ENCODE data around the gene MCF2L2.

MCF2L2 gene

GRCh38 chr3:183210341-183210740 lies 218.1 kb downstream of the MCF2L2 start:
- ChIA-PET CTCF (no interaction called here), POLR2A (no interaction called here)
- TF ChIP-seq CTCF (IDR thresholded peaks at IDR 0.05; ENCODE audit: control extremely low read depth, extremely low read depth, low read depth, missing control alignments), result no peak
- no peak for DNase-seq (ENCODE audit: extremely low spot score)

GRCh38 chr3:183208800-183209199 lies 219.6 kb downstream of the MCF2L2 start:
- POLR2A ChIA-PET, result no interaction called here
- CTCF ChIA-PET, result interaction anchor here (2.1 to 2.2 kb wide), 2 partner anchors 24 to 87 kb away, joined by 8 to 10 read pairs; no protein-coding TSS in a partner anchor
- no peak for TF ChIP-seq CTCF (IDR thresholded peaks at IDR 0.05; ENCODE audit: control extremely low read depth, extremely low read depth, low read depth, missing control alignments)
- DNase-seq (ENCODE audit: extremely low spot score), result no peak

DNA sequence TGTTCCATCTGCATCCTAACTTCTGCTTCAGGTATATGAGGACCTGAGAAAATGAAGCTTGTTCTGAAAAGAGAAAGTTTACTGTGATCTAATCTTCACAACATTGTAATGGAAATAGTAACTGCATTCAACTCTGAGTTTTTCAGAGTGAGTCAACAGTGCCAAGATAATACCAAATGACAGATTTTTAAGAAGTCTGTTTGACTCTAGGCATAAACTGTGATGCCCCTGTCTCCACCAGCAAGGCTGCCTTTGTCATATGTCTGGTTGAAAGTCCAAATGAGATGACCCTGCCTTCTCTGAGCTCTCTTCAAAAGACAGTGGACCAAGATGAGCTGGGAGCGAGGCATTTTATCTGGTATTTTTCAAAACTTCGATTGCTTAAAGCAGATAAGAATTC lies 220.2 kb downstream of the MCF2L2 start:
- TF ChIP-seq CTCF (IDR thresholded peaks at IDR 0.05; ENCODE audit: control extremely low read depth, extremely low read depth, low read depth, missing control alignments), result no peak
- DNase-seq (ENCODE audit: extremely low spot score), result no peak
- ChIA-PET CTCF (interaction anchor here (0.8 to 2.2 kb wide), 3 partner anchors 23 to 172 kb away, joined by 3 to 10 read pairs (median 8); no protein-coding TSS in a partner anchor), POLR2A (no interaction called here)

DNA sequence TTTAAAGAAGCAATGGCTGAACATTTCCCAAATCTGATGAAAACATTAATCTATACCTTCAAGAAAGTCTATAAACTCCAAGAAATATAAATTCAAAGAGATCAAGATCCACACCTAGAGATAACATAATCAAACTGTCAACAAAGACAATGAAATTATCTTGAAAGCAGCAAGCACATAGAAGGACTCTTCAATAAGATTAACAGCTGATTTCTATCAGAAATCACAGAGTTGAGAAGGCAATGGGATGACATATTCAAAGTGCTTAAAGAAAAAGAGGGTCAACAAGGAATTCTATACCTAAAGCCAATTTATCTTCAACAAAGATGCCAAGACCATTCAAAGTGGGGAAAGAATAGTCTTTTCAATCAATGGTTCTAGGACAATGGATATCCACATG lies 224.7 kb downstream of the MCF2L2 start:
- POLR2A ChIA-PET, result no interaction called here
- CTCF ChIA-PET, result no interaction called here
- no peak for DNase-seq (ENCODE audit: extremely low spot score)
- TF ChIP-seq CTCF (IDR thresholded peaks at IDR 0.05; ENCODE audit: control extremely low read depth, extremely low read depth, low read depth, missing control alignments), result no peak

GRCh38 chr3:183202004-183202722 lies 226.3 kb downstream of the MCF2L2 start:
- POLR2A ChIA-PET, result no interaction called here

DNA sequence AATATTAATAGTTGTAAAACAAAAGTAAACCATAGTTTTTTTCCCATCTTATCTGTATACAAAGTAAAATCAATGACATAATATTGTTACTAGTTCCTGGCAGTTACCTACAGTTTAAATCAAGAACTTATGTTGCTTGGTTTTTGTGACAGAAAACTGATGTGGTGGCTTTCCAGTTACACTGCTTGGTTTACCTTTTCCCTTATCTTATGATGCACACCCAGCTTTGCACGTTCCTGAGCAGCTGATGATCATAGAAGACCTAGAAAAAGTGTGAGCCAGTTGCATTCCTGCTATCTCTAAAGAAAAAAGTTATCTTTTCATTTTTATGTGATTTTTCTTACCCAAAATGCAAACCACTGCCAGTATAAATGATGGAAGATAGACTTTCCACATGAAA lies 229.5 kb downstream of the MCF2L2 start:
- no peak for TF ChIP-seq CTCF (IDR thresholded peaks at IDR 0.05; ENCODE audit: control extremely low read depth, extremely low read depth, low read depth, missing control alignments)
- POLR2A ChIA-PET, result no interaction called here
- CTCF ChIA-PET, result interaction anchor here (1.1 to 1.2 kb wide), 2 partner anchors 10 to 13 kb away, joined by 3 to 4 read pairs; no protein-coding TSS in a partner anchor
- DNase-seq (ENCODE audit: extremely low spot score), result no peak

More at GRCh38 chr3:183202004-183202722, 226.3 kb downstream of the MCF2L2 start:
- no peak for TF ChIP-seq CTCF (IDR thresholded peaks at IDR 0.05; ENCODE audit: control extremely low read depth, extremely low read depth, low read depth, missing control alignments)
- CTCF ChIA-PET, result interaction anchor here (1.1 kb wide), 1 partner anchor 18 kb away, joined by 3 read pairs; no protein-coding TSS in a partner anchor
- DNase-seq (ENCODE audit: extremely low spot score), result no peak
